HepG2 (cell line): ENCODE measurements around the gene CPEB3. TPM values are rescaled to one million over a fixed set of nuclear protein-coding genes. Genes with fewer than 3 reads are reported as not detected.

Experiments used
- ATAC-seq: fragments of 200-7000 bp; cut with Tn5 transposase; 3 replicates; pipeline ENCODE4 v1.9.1; 2020; ENCODE audit warnings: mild to moderate bottlenecking, moderate library complexity
- BruUV-seq: library from RNA; stranded (reverse); fragments of 400-500 nt; replicated peaks from 2 replicates; lab custom pipeline; 2021; lab: Mats Ljungman, UMichigan
- CTCF ChIA-PET: fragments of 300-600 bp; formaldehyde crosslinking; extraction: SDS; loops from one replicate; lab custom pipeline; 2021; ENCODE audit warnings: low total read pairs, inconsistent platforms, low intra/inter-chr PET ratio; lab: Yijun Ruan, JAX
- POLR2A ChIA-PET: fragments of 350-600 bp; sonication (Branson Sonifier 250); formaldehyde crosslinking; loops from one replicate; lab custom pipeline; 2020; ENCODE audit warnings: antibody characterized with exemption, inconsistent platforms; lab: Yijun Ruan, JAX
- DNase-seq: peaks from one replicate; pipeline ENCODE4 v3.0.0-alpha.2; 2015; ENCODE audit warnings: low spot score
- FAIRE-seq: peaks from 3 replicates; lab custom pipeline; 2011; peaks lifted over from hg19 to GRCh38; lab: Jason Lieb, UNC
- H2AFZ ChIP-seq: one replicate; pipeline ENCODE4 v1.6.1; 2011; ENCODE audit warnings: low read length, inconsistent platforms
- H3K27ac ChIP-seq: fragments of 300-600 bp; 3 replicates; pipeline ENCODE4 v1.8.0; 2011; ENCODE audit warnings: mixed run types, mild to moderate bottlenecking, mixed read lengths, low read length, inconsistent platforms; ENCODE audit not compliant: insufficient read depth; ENCODE audit errors: extremely low read length
- H3K27me3 ChIP-seq, 2 experiments: fragments of 200-600 bp in 1 of 2; 2 replicates in 1 of 2; 3 replicates in 1 of 2; pipeline versions ENCODE4 v1.6.0 to v1.8.0; 2011; ENCODE audit warnings: low read length in 2 of 2, mild to moderate bottlenecking in 2 of 2, moderate library complexity in 2 of 2, inconsistent platforms in 1 of 2; ENCODE audit not compliant: insufficient read depth in 2 of 2, control insufficient read depth in 1 of 2
- H3K36me3 ChIP-seq, 2 experiments: fragments of 200-600 bp in 1 of 2; replicated peaks in 1 of 2; 2 replicates in 1 of 2; 3 replicates in 1 of 2; pipeline versions ENCODE4 v1.5.1 to v1.8.0; 2011; ENCODE audit warnings: low read length in 2 of 2, inconsistent platforms in 1 of 2; ENCODE audit not compliant: insufficient read depth in 2 of 2, control insufficient read depth in 1 of 2
- H3K4me1 ChIP-seq: 2 replicates; pipeline ENCODE4 v1.5.1; 2012; ENCODE audit warnings: low read length, inconsistent platforms; ENCODE audit not compliant: insufficient read depth
- H3K4me2 ChIP-seq: 2 replicates; pipeline ENCODE4 v1.6.0; 2011; ENCODE audit warnings: low read depth, low read length, inconsistent platforms
- H3K4me3 ChIP-seq, 3 experiments: fragments of 200-600 bp in 1 of 3; sonication (generic), shearing (Covaris generic) in 1 of 3; replicated peaks in 1 of 3; 2 replicates each; pipeline ENCODE4 v1.5.1; 2011 to 2016; ENCODE audit warnings: low read length in 3 of 3, inconsistent platforms in 2 of 3, low read depth in 2 of 3, mild to moderate bottlenecking in 2 of 3, control low read depth in 1 of 3, mixed read lengths in 1 of 3; ENCODE audit not compliant: insufficient read depth in 1 of 3
- H3K79me2 ChIP-seq: one replicate; pipeline ENCODE4 v1.6.1; 2011; ENCODE audit warnings: low read length, inconsistent platforms; ENCODE audit not compliant: insufficient read depth
- H3K9ac ChIP-seq: 2 replicates; pipeline ENCODE4 v1.6.0; 2011; ENCODE audit warnings: mild to moderate bottlenecking, low read depth, low read length, inconsistent platforms; ENCODE audit not compliant: insufficient read depth
- H3K9me3 ChIP-seq: 2 replicates; pipeline ENCODE4 v1.5.1; 2012; ENCODE audit warnings: mild to moderate bottlenecking, low read length
- H4K20me1 ChIP-seq: 2 replicates; pipeline ENCODE4 v1.6.0; 2011; ENCODE audit warnings: inconsistent platforms, mild to moderate bottlenecking, low read length, moderate library complexity; ENCODE audit not compliant: insufficient read depth
- HOXA9 ChIP-seq: sonication (generic); formaldehyde crosslinking; IDR thresholded peaks from 2 replicates; pipeline ENCODE4 v1.8.1; 2022; ENCODE audit warnings: missing genetic modification reagents, mild to moderate bottlenecking, moderate library complexity, borderline replicate concordance
- JUND ChIP-seq: sonication (generic); formaldehyde crosslinking; IDR thresholded peaks from 2 replicates; pipeline ENCODE4 v1.8.0; 2022; ENCODE audit warnings: mild to moderate bottlenecking, missing genetic modification reagents
- MTA1 ChIP-seq: sonication (generic); formaldehyde crosslinking; IDR thresholded peaks from 2 replicates; pipeline ENCODE4 v1.4.0; 2020; ENCODE audit warnings: missing genetic modification reagents, mild to moderate bottlenecking, borderline replicate concordance
- NCOA2 ChIP-seq: sonication (generic); formaldehyde crosslinking; IDR thresholded peaks from 2 replicates; pipeline ENCODE4 v1.8.0; 2022; ENCODE audit warnings: inconsistent platforms
- NKX3-1 ChIP-seq: sonication (generic); formaldehyde crosslinking; IDR thresholded peaks from 2 replicates; pipeline ENCODE4 v1.5.0; 2020; ENCODE audit warnings: missing genetic modification reagents
- SNAPC5 ChIP-seq: sonication (generic); formaldehyde crosslinking; IDR thresholded peaks from 2 replicates; pipeline ENCODE4 v1.8.1; 2023; ENCODE audit warnings: mild to moderate bottlenecking, missing genetic modification reagents, borderline replicate concordance
- SP140L ChIP-seq: sonication (generic); formaldehyde crosslinking; IDR thresholded peaks from 2 replicates; pipeline ENCODE4 v1.4.0; 2020; ENCODE audit warnings: missing genetic modification reagents, borderline replicate concordance
- ZNF382 ChIP-seq: sonication (generic); formaldehyde crosslinking; IDR thresholded peaks from 2 replicates; pipeline ENCODE4 v1.5.0; 2020; ENCODE audit warnings: missing genetic modification reagents, mild to moderate bottlenecking, borderline replicate concordance
- ZNF567 ChIP-seq: sonication (generic); formaldehyde crosslinking; IDR thresholded peaks from 2 replicates; pipeline ENCODE4 v1.8.1; 2023; ENCODE audit warnings: mild to moderate bottlenecking, missing genetic modification reagents, borderline replicate concordance
- ZNF619 ChIP-seq: sonication (generic); formaldehyde crosslinking; IDR thresholded peaks from 2 replicates; pipeline ENCODE4 v1.4.0; 2020; ENCODE audit warnings: mild to moderate bottlenecking, missing genetic modification reagents
- ZNF7 ChIP-seq: IDR thresholded peaks from 2 replicates; pipeline ENCODE4 v1.6.1; 2016; ENCODE audit warnings: missing biosample characterization, missing genetic modification reagents
- ZNF709 ChIP-seq: sonication (generic); formaldehyde crosslinking; IDR thresholded peaks from 2 replicates; pipeline ENCODE4 v1.5.0; 2020; ENCODE audit warnings: mild to moderate bottlenecking, missing genetic modification reagents
- ZNF891 ChIP-seq: sonication (generic); formaldehyde crosslinking; IDR thresholded peaks from 2 replicates; pipeline ENCODE4 v1.5.0; 2020; ENCODE audit warnings: mild to moderate bottlenecking, missing genetic modification reagents
- ZSCAN31 ChIP-seq: sonication (generic); formaldehyde crosslinking; IDR thresholded peaks from 2 replicates; pipeline ENCODE4 v1.5.0; 2020; ENCODE audit warnings: low read depth, mild to moderate bottlenecking, missing genetic modification reagents
- WGBS: methylation state at CpG from one replicate; pipeline ENCODE4 v1.1.6; 2017; ENCODE audit warnings: low lambda C conversion rate; 5-methylcytosine and 5-hydroxymethylcytosine counted together
- in situ Hi-C: cut with HindIII; loops from 2 replicates; pipeline ENCODE4 v1.10.0; 2017; ENCODE audit warnings: low pct_unique_long_range_greater_than_20kb; ENCODE audit not compliant: extremely low pct_ligation_motif_present
- intact Hi-C: fragments of 100-400 bp; cut with micrococcal nuclease; formaldehyde crosslinking; loops from one replicate; pipeline ENCODE4 v1.10.0; 2022; ENCODE audit not compliant: unreplicated experiment
- polyA plus RNA-seq, 8 experiments: library from polyadenylated mRNA; depleted of rRNA in 3 of 8; stranded (reverse) in 7 of 8; unstranded in 1 of 8; fragments of >200 nt; fragmentation: Illumina TruSeq in 4 of 8; extraction: Trizol in 4 of 8; gene quantifications; 2 replicates each; pipeline versions ENCODE4 v1.2.1 to v1.2.3, GENCODE V29; 2011 to 2016; ENCODE audit warnings: low read depth in 4 of 8, missing spikeins in 1 of 8, mixed read lengths in 1 of 8; ENCODE audit not compliant: insufficient read depth in 1 of 8
- total RNA-seq, 5 experiments: library from RNA; depleted of rRNA; stranded (reverse); fragments of >200 nt; fragmentation: Illumina TruSeq; extraction: Trizol; gene quantifications; 2 replicates each; pipeline ENCODE4 v1.2.3, GENCODE V29; 2016; ENCODE audit warnings: low read depth in 1 of 5

Gene CPEB3
- total and polyA plus RNA-seq, 2 of the 13 experiments (the other 11 are each of a cell fraction or from before 2014, with no cell fraction given) = 0.66 to 0.70 TPM

GRCh38 chr10:92184977-92185376, 105.9 kb downstream of the CPEB3 start:
- peaks cover 0 to 6% of the 10 kb centered on the region in 2 experiments; a peak in 1 of 5 replicates for H3K36me3 ChIP-seq
- no TSS peak for BruUV-seq
- H3K27ac ChIP-seq = no peak overlapping the region
- intact Hi-C loops (loop anchor here (5.0 kb wide), 1 partner anchor 107 kb away; the partner anchor contains the start of genes CPEB3 and MARCHF5), in situ Hi-C loops (no loop called here)
- no peak overlapping the region for H3K9ac ChIP-seq
- H3K4me2 ChIP-seq = no peak overlapping the region
- no peaks in the 10 kb centered on the region for H3K79me2 ChIP-seq
- WGBS = 95% methylated on average over 3 of the region's 3 CpGs
- H3K4me3 ChIP-seq = no peak overlapping the region
- POLR2A ChIA-PET = no interaction called here
- no peaks in the 10 kb centered on the region for H3K9me3 ChIP-seq
- TF ChIP-seq HOXA9 (no peak), NCOA2 (no peak), JUND (no peak), ZNF382 (CRISPR knock-in tag) (no peak), SP140L (no peak), ZNF891 (no peak), ZSCAN31 (no peak), SNAPC5 (no peak), NKX3-1 (no peak), ZNF7 (CRISPR knock-in tag) (no peak), ZNF709 (CRISPR knock-in tag) (no peak), MTA1 (CRISPR knock-in tag) (no peak), ZNF619 (no peak), ZNF567 (CRISPR knock-in tag) (no peak)
- TF ChIP-seq, all 625 proteins: peak for 0
- FAIRE-seq (no peak), DNase-seq (no peak), ATAC-seq (no peak)
- CTCF ChIA-PET = no interaction called here
- H4K20me1 ChIP-seq = no peaks in the 10 kb centered on the region
- no peaks in the 10 kb centered on the region for H3K27me3 ChIP-seq
- no peaks in the 10 kb centered on the region for H3K4me1 ChIP-seq
- H2AFZ ChIP-seq = no peak overlapping the region
